GM12874 (cell line): ENCODE measurements around the gene DOCK7.

Experiments used
- TF ChIP-seq, protein P1 (sequence below): IDR thresholded peaks from 2 replicates; pipeline ENCODE4 v1.5.1; 2011; ENCODE audit warnings: low read depth, mild to moderate bottlenecking, control low read depth, low read length, moderate library complexity; ENCODE audit not compliant: insufficient read depth

The DOCK7 gene

DNA sequence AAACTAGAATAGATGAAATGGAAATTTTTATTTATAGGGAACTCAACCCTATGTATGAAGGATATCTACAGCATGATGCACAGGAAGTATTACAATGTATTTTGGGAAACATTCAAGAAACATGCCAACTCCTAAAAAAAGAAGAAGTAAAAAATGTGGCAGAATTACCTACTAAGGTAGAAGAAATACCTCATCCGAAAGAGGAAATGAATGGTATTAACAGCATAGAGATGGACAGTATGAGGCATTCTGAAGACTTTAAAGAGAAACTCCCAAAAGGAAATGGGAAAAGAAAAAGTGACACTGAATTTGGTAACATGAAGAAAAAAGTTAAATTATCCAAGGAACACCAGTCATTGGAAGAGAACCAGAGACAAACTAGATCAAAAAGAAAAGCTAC is 243.5 kb downstream of the DOCK7 start:
- TF ChIP-seq, protein P1, sequence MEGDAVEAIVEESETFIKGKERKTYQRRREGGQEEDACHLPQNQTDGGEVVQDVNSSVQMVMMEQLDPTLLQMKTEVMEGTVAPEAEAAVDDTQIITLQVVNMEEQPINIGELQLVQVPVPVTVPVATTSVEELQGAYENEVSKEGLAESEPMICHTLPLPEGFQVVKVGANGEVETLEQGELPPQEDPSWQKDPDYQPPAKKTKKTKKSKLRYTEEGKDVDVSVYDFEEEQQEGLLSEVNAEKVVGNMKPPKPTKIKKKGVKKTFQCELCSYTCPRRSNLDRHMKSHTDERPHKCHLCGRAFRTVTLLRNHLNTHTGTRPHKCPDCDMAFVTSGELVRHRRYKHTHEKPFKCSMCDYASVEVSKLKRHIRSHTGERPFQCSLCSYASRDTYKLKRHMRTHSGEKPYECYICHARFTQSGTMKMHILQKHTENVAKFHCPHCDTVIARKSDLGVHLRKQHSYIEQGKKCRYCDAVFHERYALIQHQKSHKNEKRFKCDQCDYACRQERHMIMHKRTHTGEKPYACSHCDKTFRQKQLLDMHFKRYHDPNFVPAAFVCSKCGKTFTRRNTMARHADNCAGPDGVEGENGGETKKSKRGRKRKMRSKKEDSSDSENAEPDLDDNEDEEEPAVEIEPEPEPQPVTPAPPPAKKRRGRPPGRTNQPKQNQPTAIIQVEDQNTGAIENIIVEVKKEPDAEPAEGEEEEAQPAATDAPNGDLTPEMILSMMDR, result no peak

- TF ChIP-seq, protein P1, result no peak
Observed at GRCh38 chr1:62439652-62440371, 248.4 kb downstream of the DOCK7 start.

DNA sequence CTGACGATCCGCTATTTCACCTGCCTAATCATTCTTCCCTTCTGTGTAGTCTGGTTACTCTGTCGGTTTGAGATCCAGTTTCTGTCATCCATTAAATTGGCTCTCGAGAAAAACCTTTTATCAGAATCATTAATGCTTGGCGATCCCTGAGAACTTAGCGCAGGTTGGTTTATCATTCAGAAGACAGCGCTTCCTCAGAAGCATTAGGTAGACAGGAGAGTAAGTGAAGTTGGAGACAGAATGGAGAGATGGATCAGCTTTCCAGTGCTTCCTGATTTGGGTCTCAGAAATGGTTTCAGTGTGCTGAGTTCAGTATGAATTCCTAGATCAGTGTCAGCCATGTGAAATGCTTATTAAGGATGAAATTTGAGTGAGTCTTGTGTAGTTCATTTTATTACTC is 250.0 kb downstream of the DOCK7 start:
- TF ChIP-seq, protein P1, result no peak

DNA sequence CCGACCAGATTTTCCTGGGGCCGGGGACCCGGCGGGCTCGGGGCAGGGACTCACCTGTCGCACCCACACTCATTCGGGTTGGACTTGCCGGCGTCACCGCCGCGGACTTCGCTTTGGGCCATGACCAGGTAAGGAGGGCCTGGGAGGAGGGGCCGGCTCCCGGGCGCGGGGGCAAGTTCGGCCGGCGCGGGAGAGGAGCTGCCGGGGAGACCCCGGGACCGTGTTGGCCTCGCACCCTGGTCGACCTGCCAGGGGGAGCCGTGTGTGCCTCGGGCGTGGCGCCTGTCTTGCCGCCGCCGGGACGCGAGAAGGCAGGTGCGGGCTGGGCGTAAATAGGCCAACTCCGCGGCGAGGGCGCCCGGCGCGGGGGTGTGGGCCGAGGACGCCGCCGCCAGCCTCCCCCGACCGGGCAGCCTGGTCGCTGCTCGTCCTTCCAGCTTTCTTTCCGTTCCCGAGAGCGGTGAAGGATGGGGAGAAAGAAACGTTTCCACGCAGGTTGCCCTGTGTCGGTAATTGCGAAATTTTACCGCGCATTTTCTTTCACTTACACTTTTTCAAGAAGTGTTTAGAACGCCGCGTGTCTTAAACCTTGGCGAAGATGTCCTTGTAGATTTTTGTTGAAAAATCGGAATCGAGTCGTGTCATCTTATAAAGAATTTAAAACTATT is 250.8 kb downstream of the DOCK7 start:
- TF ChIP-seq, protein P1, result no peak

DNA sequence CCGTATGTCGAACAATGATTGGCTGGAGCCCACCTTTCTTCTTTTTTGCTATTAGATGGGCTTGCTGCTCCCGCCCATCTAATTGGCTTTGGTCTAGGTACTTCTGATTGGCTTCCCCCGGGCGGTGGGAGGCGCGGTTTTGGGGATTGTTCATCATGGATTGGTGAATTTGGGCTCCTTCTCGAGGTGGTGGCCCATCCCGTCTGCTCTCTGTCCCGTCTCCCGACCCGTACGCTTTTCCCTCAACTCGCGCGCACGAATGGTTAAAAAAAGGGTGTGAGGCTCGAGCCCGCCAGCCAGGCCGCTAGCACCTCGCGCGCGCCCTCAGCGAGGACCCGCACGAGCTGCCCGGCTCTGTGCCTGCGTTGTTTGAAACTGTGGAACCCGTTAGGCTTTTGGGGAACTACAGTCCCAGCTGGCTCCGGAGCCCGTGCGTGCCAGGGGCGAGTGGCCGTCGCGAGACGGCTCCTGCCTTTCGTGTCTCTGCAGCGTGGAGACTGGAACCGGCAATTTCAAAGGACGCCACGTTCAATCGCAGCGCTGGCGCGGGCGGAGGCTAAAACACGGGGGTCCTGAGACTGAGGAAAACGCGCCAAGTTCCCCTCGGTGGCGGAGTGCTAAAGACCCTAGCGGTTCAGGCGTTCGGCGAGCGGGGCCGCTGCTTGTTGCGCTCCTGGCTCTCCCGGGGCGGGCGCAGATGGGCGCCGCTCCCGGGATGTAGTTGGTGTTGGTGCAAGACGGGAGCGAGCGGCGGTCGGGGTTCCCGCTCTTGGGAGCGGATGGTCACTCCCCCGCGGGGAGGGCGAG is 251.5 kb downstream of the DOCK7 start, which contains the start of gene USP1:
Gene USP1, plus strand, starts transcription at position 584 of the 807 bp plus-strand sequence. CDS start 2,819 bp downstream, outside the sequence.
- TF ChIP-seq, protein P1, result no peak

- TF ChIP-seq, protein P1, result no peak
Observed at GRCh38 chr1:62436039-62436465, 252.1 kb downstream of the DOCK7 start.
